ENCODE measurements around the gene CNBP. TPM values are rescaled to one million over a fixed set of nuclear protein-coding genes. Genes with fewer than 3 reads are reported as not detected.

Gene CNBP
- total RNA-seq, 4 donors from 2014 or later = 169 to 329 (median 258) TPM

DNA sequence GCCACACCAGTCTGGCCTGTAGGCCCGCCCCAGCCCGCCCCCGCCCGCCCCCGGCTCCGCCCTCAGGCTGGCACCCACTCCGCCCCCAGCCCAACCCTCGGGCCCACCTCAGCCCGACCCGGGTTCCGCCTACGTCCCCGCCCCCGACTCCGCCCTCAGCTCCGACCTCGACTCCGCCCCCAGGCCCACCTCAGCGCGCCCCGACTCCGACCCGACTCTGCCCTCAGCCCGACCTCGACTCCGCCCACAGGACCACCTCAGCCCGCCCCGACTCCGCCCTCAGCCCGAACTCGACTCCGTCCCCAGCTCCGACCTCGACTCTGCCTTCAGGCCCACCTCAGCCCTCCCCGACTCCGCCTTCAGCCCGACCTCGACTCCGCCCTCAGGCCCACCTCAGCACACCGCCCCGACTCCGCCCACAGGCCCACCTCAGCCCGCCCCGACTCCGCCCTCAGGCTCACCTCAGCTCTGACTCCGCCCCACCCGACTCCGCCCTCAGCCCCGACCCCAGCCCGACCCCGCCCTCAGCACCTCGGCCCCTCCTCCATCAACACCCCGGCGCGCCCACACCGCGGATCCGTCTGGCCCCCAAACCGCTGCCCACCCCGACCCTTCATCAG is 61.8 kb downstream of the CNBP start, which contains the start of gene RAB43:
Gene RAB43 (minus strand): TSS at position 13 of the 620 bp plus-strand sequence. CDS start 315 bp downstream, outside the sequence.
- Histone ChIP-seq H3K9me3 (no peaks in the 10 kb centered on the region), H3K4me3 (peak within 1 kb of the TSS; percentile 72 to 89 (median 74)), H3K4me1 (peaks cover 13 to 52% (median 47%) of the 10 kb centered on the region in 4 donors), H3K36me3 (no peaks in the 10 kb centered on the region), H3K27ac (peak within 1 kb of the TSS; percentile 92 to 98 (median 97)), H3K27me3 (no peaks in the 10 kb centered on the region)
- intact Hi-C loops (cut with DNase I; ENCODE audit: low total_unique reads) (no loop called here), in situ Hi-C loops (cut with MboI; ENCODE audit: low pct_ligation_motif_present in 1 of 4, low pct_unique_long_range_greater_than_20kb in 1 of 4, low sequenced_read_pairs in 3 of 4) (no loop called here)
- TF ChIP-seq, protein P1, sequence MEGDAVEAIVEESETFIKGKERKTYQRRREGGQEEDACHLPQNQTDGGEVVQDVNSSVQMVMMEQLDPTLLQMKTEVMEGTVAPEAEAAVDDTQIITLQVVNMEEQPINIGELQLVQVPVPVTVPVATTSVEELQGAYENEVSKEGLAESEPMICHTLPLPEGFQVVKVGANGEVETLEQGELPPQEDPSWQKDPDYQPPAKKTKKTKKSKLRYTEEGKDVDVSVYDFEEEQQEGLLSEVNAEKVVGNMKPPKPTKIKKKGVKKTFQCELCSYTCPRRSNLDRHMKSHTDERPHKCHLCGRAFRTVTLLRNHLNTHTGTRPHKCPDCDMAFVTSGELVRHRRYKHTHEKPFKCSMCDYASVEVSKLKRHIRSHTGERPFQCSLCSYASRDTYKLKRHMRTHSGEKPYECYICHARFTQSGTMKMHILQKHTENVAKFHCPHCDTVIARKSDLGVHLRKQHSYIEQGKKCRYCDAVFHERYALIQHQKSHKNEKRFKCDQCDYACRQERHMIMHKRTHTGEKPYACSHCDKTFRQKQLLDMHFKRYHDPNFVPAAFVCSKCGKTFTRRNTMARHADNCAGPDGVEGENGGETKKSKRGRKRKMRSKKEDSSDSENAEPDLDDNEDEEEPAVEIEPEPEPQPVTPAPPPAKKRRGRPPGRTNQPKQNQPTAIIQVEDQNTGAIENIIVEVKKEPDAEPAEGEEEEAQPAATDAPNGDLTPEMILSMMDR (IDR thresholded peaks at IDR 0.05) = no peak
- TF ChIP-seq EP300 (IDR thresholded peaks at IDR 0.05; ENCODE audit: low read depth) (no peak), POLR2AphosphoS5 (IDR thresholded peaks at IDR 0.05) (peak in 1 of 3 donors; percentile 2), POLR2A (IDR thresholded peaks at IDR 0.05) (no peak)
- 2 to 5% methylated on average over 13 to 52 of the region's 60 CpGs for WGBS, 2 donors (ENCODE audit: low coverage in 1 of 2)
- DNase-seq = peak; percentile 93

GRCh38 chr3:129121016-129121791 is 62.5 kb downstream of the CNBP start:
- H3K4me3 ChIP-seq = peak overlapping the region; percentile 72 to 89 (median 74)
- peak; percentile 19 for DNase-seq
- no peaks in the 10 kb centered on the region for H3K36me3 ChIP-seq
- WGBS, 2 donors (ENCODE audit: low coverage in 1 of 2) = 1% methylated on average over 51 of the region's 80 CpGs; no CpG with 5 or more reads in 1 of the 2 donors
- H3K27me3 ChIP-seq = no peaks in the 10 kb centered on the region
- intact Hi-C loops (cut with DNase I; ENCODE audit: low total_unique reads) (no loop called here), in situ Hi-C loops (cut with MboI; ENCODE audit: low pct_ligation_motif_present in 1 of 4, low pct_unique_long_range_greater_than_20kb in 1 of 4, low sequenced_read_pairs in 3 of 4) (no loop called here)
- no peaks in the 10 kb centered on the region for H3K9me3 ChIP-seq
- peaks cover 18 to 59% (median 54%) of the 10 kb centered on the region in 4 donors for H3K4me1 ChIP-seq
- TF ChIP-seq, protein P1 (IDR thresholded peaks at IDR 0.05) = peak in 1 of 5 experiments; percentile 16
- TF ChIP-seq EP300 (IDR thresholded peaks at IDR 0.05; ENCODE audit: low read depth) = no peak
- TF ChIP-seq POLR2A (IDR thresholded peaks at IDR 0.05) = peak; percentile 23
- peak; percentile 43 to 73 (median 66) for TF ChIP-seq POLR2AphosphoS5 (IDR thresholded peaks at IDR 0.05)
- peak overlapping the region; percentile 92 to 98 (median 97) for H3K27ac ChIP-seq

DNA sequence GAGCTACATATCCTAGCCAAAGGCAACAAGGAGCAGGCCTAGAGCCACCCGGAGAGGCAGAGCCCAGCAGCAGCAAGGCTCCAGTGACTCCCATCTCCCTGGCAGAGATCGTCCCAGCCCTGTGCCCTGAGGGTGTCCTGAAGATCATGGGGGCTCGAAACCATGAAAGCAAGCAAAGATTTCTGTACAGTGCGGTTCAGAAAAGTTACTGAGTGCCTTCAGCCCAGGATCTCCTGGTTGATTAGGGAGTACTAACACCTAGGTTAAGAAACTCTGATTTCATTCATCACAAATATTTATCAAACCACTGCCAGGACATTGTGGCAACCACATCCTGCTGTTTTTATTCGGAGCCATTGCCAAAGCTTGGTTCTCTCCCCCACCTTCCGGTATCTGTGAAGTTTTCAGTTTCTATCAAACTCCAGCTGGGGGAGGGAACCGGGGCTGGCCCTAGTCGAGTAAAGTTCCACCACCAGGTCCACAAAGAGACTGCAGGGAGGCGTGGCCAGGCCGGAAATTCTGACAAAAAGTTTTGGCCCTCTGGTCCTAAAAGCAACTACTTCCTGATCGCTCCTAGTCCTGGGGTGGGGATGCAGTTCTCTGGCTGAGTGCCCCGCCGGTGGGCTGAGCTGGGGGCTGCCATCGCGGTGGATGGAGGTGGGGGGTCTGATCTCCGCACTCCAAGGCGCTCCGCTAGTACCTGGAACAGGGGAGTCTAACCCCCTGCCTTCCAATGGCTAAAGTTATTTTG is 63.3 kb downstream of the CNBP start:
- peaks cover 18 to 63% (median 55%) of the 10 kb centered on the region in 4 donors for H3K4me1 ChIP-seq
- H3K36me3 ChIP-seq = no peaks in the 10 kb centered on the region
- intact Hi-C loops (cut with DNase I; ENCODE audit: low total_unique reads) = no loop called here
- no peaks in the 10 kb centered on the region for H3K9me3 ChIP-seq
- peak; percentile 93 for DNase-seq
- peak overlapping the region; percentile 72 to 89 (median 74) for H3K4me3 ChIP-seq
- TF ChIP-seq POLR2AphosphoS5 (IDR thresholded peaks at IDR 0.05) = peak; percentile 81 to 84 (median 84)
- TF ChIP-seq, protein P1 (IDR thresholded peaks at IDR 0.05) = peak in 3 of 5 experiments; percentile 39 to 58 (median 54)
- TF ChIP-seq POLR2A (IDR thresholded peaks at IDR 0.05) = peak; percentile 83
- TF ChIP-seq EP300 (IDR thresholded peaks at IDR 0.05; ENCODE audit: low read depth) = no peak
- 0% methylated on average over 2 to 16 of the region's 18 CpGs for WGBS, 2 donors (ENCODE audit: low coverage in 1 of 2)
- peak overlapping the region; percentile 92 to 98 (median 97) for H3K27ac ChIP-seq
- in situ Hi-C loops (cut with MboI; ENCODE audit: low pct_ligation_motif_present in 1 of 4, low pct_unique_long_range_greater_than_20kb in 1 of 4, low sequenced_read_pairs in 3 of 4) = no loop called here
- H3K27me3 ChIP-seq = no peaks in the 10 kb centered on the region

Data from transverse colon (tissue), 4 donors.